HL-60 (cell line): Measurements from ENCODE around the gene KDM8.
A peak's percentile ranks its signal among the peaks of the same experiment; 100 is the strongest.
"Not testable (repeated sequence)": the region's sequence is repeated elsewhere in the genome, so short reads cannot be mapped to it uniquely, and the experiment has no call there.

Experiments used
- CTCF ChIP-seq: IDR thresholded peaks from one replicate; pipeline ENCODE4 v1.5.1; 2011; ENCODE audit warnings: low read length, control low read depth, inconsistent platforms; ENCODE audit not compliant: insufficient read depth
- GABPA ChIP-seq: IDR thresholded peaks from 2 replicates; pipeline ENCODE4 v1.6.1; 2012; ENCODE audit warnings: low read depth
- POLR2AphosphoS5 ChIP-seq: IDR thresholded peaks from 2 replicates; pipeline ENCODE4 v1.6.1; 2012; ENCODE audit warnings: low read depth
- REST ChIP-seq: IDR thresholded peaks from 2 replicates; pipeline ENCODE4 v1.6.1; 2012; ENCODE audit warnings: low read depth; ENCODE audit not compliant: insufficient replicate concordance
- SPI1 ChIP-seq: IDR thresholded peaks from 2 replicates; pipeline ENCODE4 v1.6.1; 2012; ENCODE audit warnings: low read depth, mild to moderate bottlenecking, borderline replicate concordance

- TF ChIP-seq CTCF, REST, POLR2AphosphoS5, GABPA: not testable (repeated sequence)
- TF ChIP-seq SPI1 = peak; percentile 34; the same call in 1 of the 2 replicates
These were observed 43.8 kb downstream of the KDM8 start for GRCh38 chr16:27247076-27247475.
